Activated CD4-positive, alpha-beta T cell treated with anti-CD3 and anti-CD28 coated beads for 4 hours (primary cell): ENCODE data around the gene KATNAL1.
"Not testable (repeated sequence)": the region's sequence is repeated elsewhere in the genome, so short reads cannot be mapped to it uniquely, and the experiment has no call there.

Source experiments
- DNase-seq, 2 donors: peaks; one replicate each; pipeline ENCODE4 v3.0.0-alpha.2; 2020

The KATNAL1 gene

DNA sequence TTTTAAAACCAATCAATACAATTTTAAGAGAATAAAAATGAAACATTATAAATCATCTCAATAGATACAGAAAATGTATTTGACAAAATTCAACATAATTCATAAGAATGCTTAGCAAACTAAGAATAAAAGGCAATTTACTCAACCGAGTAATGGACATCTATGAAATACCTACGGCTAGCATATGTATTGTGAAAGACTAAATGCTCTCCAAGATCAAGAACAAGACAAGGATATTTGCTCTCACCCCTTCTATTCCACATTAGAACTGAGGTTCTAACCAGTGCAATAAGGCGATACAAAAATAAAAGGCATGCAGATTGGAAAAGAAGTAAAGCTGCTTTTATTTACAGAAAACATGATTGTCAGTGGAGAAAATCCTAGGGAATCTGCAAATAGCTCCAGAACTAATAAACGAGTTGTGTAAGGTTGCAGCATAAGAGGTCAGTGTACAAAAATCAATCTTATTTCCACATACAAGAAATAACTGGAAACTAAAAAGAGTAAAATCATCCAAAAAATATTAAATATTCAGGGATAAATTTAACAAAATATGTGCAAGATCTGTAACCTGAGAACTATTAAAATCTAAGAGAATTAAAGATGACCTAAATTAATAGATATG is 16.4 kb downstream of the KATNAL1 start:
- DNase-seq = no peak

DNA sequence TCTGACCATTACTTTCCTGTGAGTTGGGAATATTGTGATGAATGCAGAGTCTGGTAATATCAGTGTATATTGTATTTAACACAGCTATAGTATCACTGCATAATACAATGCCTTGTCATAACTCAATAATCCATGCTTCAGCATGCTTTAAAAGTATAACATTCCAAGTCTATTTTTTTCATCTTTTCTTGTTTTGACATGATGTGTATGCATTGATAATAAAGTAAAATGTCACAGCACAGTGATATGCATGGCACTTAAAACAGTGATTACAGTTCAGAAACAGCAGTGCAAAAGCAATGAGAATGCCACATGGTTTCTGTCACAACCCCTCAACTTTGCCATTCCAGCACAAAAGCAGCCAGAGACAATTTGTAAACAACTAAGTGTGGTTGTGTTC is 17.8 kb downstream of the KATNAL1 start:
- no peak for DNase-seq

DNA sequence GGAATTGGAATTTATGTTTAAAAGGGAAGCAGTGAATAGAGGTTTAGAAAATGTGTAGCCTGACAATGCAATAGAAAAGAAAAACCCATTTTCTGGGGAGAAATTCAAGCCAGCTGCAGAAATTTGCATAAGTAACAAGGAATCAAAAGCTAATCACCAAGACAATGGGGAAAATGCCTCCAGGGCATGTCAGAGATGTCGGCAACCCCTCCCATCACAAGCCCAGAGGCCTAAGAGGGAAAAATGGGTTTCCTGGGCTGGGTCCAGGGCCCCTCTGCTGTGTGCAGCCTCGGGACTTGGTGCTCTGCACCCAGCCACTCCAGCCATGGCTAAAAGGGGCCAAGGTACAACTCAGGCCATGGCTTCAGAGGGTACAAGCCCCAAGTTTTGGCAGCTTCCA is 21.3 kb downstream of the KATNAL1 start:
- DNase-seq = not testable (repeated sequence)

DNA sequence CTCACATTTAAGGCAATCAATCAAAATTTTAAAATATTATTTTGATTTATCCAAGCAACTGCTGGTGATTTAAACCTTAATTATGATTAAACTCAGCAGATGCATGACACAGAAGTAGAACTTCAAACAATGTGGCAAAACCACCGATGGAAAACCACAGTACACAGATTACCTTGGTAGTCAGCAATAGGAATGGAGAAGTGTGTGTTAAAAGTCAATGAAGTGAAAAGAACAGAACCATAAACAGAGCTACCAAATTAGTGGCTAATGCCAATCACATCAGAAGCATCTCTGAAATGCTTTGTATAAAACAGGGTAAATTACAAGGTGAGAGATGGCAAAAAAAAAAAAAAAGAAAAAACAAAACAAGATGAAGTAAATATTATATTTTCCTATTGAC is 31.2 kb downstream of the KATNAL1 start:
- DNase-seq = no peak

DNA sequence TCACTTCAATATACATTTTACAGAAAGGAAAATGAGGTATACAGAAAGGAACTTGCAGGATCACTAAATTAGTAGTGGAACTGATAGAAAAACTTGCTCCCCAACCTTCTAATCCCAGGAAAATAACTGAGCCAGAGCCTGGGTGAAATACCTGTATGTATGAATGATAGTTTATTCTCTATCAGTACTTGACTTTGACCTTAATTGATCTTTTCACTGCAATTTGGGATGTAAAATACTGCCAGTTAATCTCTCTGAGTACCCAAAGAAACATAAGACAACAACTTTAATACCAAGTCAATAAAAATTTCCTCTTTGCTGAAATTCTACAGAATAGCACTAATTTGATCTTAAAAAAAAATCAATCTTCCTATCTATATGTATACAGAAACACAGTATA is 33.3 kb downstream of the KATNAL1 start:
- no peak for DNase-seq

DNA sequence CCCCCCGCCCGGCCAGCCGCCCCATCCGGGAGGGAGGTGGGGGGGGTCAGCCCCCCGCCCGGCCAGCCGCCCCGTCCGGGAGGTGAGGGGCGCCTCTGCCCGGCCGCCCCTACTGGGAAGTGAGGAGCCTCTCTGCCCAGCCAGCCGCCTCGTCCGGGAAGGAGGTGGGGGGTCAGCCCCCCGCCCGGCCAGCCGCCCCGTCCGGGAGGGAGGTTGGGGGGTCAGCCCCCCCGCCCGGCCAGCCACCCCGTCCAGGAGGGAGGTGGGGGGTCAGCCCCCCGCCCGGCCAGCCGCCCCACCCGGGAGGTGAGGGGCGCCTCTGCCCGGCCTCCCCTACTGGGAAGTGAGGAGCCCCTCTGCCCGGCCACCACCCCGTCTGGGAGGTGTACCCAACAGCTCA is 37.3 kb downstream of the KATNAL1 start:
- not testable (repeated sequence) for DNase-seq

DNA sequence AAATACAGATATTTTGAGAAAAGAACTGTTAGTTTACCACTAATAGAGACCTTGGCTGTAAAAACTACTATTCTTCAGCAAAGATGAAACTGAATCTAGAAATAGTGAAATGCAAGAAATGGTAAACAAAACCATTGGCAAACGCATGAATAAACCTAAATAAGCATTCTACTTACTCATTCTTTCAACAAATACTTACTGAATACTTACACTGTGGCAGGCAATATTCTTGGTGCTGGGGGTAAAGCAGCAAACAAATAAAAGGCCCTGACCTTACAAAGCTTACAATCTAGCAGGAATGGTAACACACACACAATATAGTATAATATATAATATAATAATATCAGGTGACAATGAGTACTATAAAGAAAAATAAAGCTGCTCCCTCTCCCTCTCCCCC is 38.7 kb downstream of the KATNAL1 start:
- no peak for DNase-seq

DNA sequence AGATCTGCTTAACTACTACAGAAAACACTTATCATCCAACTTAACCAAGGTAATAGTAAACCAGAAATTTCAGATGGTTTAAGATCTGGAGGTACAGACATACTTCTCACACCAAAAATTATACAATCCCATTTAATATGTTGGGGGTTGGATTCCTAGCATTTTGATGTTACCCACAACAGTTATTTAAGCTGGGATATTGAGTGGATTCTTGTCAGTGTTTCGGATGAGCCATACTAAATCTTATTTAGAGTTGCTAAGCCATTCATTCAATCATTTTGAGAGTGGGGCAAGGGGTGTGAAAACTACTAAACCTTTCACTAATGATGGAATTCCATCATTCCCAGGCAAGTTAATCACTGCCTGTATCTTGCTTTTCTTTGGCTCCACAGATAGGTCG is 40.6 kb downstream of the KATNAL1 start:
- DNase-seq = no peak

DNA sequence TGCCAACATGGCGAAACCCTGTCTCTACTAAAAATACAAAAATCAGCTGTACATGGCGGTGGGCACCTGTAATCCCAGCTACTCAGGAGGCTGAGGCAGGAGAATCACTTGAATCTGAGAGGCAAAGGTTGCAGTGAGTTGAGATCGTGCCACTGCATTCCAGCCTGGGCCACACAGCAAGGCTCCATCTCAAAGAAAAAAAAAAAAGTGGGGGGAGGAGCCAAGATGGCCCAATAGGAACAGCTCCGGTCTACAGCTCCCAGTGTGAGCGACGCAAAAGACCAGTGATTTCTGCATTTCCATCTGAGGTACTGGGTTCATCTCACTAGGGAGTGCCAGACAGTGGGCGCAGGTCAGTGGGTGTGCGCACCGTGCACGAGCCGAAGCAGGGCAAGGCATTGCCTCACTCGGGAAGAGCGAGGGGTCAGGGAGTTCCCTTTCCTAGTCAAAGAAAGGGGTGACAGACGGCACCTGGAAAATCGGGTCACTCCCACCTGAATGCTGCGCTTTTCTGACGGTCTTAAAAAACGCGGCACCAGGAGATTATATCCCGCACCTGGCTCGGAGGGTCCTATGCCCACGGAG is 48.1 kb downstream of the KATNAL1 start:
- not testable (repeated sequence) for DNase-seq

DNA sequence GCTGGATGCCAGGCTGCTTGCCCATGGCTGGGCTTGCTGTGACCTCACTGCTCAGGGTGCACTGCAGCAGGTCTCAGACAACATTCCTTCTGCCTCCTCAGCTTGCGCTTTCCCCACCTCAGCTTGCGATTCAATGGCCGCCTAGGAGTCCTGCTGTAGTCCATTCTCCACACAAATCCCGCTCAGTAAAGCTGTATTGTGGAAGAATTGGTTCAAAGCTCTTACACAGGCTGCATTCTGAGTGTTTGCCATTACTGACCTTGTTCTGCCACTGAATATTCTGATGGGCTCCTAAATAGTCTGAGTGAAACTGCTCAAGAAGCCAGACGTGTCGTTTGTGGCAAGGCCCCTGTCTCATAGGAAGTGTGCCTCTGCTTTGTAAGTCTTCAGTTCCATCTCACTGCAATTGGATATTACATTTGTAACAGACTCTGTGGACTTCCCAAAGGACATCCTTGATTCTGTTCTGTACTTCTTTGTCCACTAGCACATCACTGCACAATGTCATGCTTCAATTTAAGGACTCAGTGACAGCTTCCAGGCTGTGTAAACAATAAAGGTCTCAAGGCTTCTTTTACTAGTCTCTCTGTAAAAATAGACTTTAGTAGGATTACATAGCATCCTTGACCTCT is 49.8 kb downstream of the KATNAL1 start:
- DNase-seq = no peak

DNA sequence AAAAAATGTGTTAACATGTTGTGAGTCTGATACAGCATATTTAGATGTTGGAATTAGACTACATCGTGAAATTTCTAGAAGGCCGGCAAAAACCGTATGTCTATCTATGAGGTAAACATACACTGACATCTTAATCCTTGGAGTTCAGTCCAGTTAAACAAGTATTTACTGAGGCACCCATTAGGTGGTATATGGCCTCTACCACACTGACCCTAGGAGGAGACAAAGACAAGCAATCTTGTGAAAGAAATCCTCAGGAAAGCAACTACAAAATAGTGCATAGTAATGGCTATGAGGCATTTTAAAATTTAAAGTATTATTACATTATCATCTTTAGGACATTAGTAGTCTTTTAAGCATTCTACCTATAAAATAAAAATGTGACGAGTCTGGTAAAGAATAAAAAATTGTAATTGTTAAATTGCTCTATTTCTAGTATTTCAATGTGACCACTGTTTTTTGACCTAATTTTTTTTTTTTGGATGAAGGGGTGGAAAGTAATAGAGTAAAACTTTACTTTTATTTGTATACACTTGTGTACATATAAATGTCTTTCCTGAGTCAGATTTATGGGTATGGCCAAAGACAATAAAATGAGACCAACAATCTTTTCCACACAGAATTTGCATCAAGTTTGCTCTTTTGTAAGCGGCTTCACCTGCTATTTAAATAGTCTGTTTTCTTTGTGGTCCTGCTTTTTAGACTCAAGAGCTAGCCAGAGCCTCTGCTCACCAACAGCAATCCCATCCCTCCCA is 50.5 kb downstream of the KATNAL1 start:
- DNase-seq = no peak

DNA sequence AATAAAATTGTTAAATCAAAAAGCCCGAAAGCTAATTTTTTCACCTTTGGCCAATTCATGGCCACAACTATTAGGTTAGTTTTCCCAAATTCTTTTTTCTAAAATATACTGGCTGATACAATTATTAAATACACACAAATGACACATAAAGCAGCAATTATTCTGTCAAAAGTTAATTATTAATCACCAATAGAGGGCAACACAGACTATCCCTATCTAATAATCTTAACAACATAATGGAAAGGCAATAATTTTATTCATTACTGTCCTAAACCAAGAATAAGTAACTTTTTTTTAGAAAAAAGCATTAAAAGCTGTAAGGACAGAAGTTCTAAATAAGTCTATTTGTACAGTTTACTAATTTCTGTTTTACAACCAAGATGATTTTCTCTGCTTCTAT is 51.7 kb downstream of the KATNAL1 start:
- DNase-seq = no peak

DNA sequence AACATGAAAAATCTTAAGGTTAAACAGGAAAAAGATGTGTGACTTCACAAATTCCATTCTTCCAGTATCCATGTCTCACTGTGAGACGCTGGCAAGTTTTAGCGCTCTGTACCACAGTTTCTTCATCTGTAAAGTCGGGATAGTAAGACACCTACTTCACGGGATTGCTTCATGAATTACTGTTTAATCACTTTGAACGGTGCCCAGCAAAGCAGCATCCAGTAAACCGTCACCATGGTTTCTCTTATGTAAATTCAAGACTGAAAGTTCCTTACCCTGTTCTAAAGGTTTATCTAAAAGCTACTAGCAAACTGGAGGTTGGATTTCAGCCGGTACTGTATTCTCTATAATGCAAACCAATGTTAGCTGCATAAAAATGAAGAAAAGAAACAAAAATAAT is 53.5 kb downstream of the KATNAL1 start:
- DNase-seq = no peak

DNA sequence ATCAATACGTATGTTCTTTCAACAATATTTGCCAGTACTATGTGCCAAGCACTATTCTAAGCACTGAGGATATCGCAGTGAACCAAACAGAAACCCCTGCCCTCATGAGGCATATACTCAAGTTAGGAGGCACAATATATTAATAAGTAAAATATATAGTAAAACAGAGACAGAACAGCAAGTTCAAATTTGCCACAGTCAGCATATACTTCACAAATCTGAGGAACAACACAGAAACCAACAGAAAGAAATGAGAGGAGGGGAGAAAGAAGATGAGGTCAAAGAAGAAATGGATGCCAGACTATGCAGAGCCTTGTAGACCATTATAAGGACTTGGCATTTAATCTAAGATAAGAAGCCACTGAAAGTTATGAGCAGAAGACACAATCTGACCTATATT is 59.9 kb downstream of the KATNAL1 start:
- no peak for DNase-seq

DNA sequence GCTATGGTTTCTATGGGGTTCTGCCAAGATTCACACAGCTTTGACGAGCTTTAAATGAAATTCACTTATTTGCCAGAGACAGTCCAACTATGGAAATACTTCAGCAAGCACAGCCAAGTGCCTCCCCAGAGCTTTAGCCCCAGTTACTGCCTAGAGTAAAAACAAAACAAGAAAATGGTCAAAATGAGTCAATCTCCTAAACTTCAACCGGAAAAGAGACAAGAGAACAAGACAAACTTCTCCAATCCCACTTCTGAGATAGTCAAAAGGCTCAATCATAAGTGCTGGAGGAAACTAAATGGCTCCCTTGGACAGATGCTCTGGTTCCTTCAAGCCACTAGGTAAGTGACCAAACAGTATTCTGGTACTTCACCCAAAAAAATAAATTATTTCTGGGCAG is 65.8 kb downstream of the KATNAL1 start:
- no peak for DNase-seq

DNA sequence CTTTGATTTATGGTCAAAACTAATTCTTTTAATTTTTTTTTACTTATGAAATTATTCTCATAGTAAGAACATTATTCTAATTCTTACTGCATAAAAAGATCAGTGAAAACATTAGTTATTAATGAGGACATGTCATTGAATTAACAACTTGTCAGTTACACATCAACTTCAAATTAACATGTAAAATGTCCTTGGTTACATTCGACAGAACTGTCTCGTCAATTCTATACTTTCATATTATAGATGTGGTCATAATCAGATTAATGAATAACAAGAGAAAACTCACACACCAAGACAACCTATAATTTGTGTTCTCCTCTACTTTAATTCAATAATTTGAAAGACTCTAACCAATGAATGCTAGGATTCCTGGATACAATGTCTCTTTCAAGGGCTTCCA is 66.7 kb downstream of the KATNAL1 start:
- DNase-seq = no peak

DNA sequence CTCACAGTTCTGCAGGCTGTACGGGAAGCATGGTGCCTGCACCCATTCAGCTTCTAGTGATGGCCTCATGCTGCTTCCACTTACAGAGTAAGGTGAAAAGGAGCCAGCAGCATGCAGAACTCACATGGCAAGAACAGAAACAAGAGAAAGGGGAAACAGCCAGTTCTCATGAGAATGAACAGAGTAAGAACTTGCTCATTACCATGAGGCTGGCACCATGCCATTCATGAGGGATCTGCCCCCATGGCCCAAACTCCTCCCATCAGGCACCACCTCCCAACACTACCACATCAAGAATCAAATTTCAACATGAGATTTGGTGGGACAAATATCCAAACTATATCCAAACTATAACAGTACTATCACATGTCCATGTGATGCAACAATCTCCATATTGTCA is 72.1 kb downstream of the KATNAL1 start:
- no peak for DNase-seq

DNA sequence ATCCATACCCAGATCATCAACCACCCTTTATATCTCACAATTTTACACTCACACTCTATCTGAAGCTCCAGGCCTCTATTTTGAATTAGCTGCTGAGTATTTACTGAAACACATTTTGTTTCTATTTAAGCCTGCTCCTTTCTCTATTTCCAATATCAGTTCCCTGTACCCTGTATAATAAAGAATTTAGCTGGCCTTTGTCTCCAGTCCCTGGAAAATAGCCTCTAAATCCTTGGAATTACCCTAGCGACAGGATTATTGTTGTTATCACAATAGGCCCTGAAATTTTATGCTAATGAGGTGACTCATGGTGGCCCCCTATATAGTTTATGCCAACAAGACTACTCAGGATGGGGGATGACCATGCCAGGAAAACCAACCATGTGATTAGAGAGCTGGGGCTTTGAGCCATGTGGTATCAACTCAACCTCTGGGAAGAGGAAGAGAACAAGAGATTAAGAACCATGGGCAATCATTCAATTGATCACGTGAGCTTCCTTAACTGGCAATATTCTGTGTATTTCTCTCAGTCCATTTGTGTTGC is 72.7 kb downstream of the KATNAL1 start:
- DNase-seq = no peak

DNA sequence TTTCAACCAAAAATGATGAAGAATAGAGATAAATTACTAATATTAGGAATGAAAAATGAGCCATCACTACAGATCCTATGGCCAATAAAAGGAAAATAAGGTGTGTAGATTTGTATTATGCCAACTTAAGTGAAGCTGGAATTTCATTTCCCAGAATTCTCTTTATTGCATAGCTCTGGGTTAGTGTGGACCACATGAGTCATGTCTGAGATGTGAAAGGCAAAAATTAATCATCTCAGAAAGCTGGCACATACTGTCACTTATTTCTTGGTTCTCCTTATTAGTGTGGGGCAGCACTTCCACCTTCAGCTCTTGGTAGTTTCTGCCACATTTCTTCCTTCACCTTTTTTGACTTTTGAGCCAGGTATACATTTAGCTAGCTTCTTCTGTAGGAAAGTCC is 82.6 kb downstream of the KATNAL1 start:
- DNase-seq = no peak

DNA sequence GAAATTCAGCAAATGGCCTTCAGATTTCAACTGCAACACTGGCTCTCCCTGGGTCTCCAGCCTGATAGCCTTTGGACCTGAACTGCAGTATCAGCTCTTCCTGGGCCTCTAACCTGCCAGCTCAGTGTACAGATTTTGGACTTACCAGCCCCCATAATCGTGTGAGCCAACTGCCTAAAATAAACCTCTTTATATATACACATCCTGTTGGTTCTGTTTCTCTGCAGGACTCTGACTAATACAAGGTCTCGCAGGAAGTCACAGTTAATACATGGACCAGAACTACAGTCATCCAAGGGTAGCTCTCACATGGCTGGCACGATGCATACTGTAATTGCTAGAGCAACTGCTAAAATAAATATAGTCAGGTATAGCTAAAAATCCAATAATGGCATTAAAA is 85.1 kb downstream of the KATNAL1 start:
- no peak for DNase-seq

DNA sequence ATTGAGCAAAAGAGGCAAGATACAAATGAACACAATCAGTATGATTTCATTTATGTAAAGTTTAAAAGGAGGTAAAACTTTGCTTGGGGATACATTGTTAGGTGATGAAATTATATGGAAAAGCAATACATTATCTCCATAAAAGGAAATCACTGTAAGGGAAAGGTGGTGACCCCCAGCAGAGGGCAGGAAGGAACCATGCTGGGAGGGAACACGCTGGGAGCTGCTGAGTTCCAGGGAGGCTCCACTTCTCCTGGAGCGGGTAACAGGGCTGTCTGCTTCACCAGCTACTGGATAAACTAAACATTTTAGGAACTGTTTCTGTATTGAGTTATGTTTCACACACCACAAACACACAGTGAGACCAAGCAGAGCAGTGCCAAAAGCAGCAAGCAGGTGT is 91.2 kb downstream of the KATNAL1 start:
- DNase-seq = no peak

DNA sequence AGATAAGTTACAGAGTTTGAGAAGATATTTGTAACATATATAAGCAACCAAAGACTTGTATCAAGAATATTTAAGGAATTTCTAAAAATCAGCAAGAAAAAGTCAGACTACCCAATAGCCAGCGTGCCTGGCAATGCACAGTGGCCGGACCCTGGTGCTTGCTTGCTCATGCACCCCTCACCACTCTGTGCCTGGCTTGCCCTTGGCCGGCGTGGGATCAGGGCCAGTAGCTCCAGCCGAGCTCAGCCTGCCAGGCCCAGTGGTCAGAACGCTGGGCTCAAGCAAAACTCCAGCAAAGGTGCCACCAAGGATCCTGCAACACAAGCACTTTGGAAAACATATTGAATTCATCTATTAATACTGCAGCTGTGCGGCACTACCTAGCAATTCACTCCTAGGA is 95.1 kb downstream of the KATNAL1 start:
- DNase-seq = no peak

DNA sequence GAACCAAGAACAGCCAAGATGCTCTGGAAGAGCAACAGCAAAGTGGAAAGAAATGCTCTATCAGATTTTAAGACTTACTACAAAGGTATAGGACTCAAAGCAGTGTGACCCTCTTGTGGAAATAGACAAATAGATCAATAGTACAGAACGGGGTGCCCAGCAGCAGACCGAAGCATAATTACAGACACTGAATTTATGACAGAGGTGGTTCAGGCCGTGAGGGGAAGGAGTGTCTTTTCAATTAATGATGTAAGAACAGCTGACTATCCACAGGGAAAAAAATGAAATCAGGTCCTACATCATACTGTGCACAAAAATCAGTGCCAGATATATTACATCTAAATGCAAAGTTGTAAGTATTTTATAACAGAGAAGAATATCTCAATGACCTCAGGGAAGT is 95.6 kb downstream of the KATNAL1 start:
- DNase-seq = no peak

DNA sequence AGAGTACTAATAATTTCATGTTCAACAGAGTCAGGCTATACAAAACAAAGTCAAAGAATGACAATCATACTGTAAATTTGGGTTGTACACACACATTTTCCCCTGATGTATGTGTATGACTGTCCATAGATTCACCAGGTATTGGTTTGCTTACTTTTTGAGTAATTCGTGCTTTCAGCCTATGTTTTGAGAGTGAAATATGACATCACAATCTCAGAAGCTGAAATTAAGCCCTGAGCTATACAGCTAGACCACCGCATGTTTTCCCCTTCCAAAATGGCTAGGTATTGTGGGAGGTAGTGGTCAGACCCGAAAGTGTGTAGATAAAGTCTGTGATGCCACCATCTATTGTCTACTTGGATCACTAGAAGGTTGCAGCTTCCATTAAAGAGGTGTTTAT is 102.8 kb downstream of the KATNAL1 start:
- no peak for DNase-seq
